ENCODE results near the gene PCDHAC2.

PCDHAC2 gene

GRCh38 chr5:140969880-140970279, 3.6 kb downstream of the PCDHAC2 start:
- Histone ChIP-seq H3K4me2 (ENCODE audit: low read depth, low read length) (no peak overlapping the region), H3K27ac (ENCODE audit: low read length) (no peak overlapping the region), H3K9me2 (replicated peaks; ENCODE audit: insufficient read depth, low read length) (no peaks in the 10 kb centered on the region), H3K36me3 (replicated peaks; ENCODE audit: insufficient read depth, low read length) (no peaks in the 10 kb centered on the region), H2AFZ (ENCODE audit: low read length) (no peak overlapping the region), H3K27me3 (replicated peaks; ENCODE audit: insufficient read depth, low read length) (no peaks in the 10 kb centered on the region), H4K20me1 (ENCODE audit: insufficient read depth, low read length) (no peaks in the 10 kb centered on the region), H3K9ac (ENCODE audit: low read length) (no peak overlapping the region), H3K79me2 (ENCODE audit: low read length) (no peaks in the 10 kb centered on the region), H3K4me3 (ENCODE audit: low read length) (no peak overlapping the region), H3K9me3 (replicated peaks; ENCODE audit: insufficient read depth, low read length) (no peaks in the 10 kb centered on the region), H3K4me1 (ENCODE audit: low read length) (no peaks in the 10 kb centered on the region), H3F3A (ENCODE audit: insufficient read depth, low read length) (no peaks in the 10 kb centered on the region)
- no peak for TF ChIP-seq CTCF (IDR thresholded peaks at IDR 0.05; ENCODE audit: low read length)
- no peak for TF ChIP-seq EZH2 (optimal IDR thresholded peaks at IDR 0.05; ENCODE audit: low read depth, low read length)
- TF ChIP-seq EZH2phosphoT487 (IDR thresholded peaks at IDR 0.05; ENCODE audit: low read length) = no peak
- DNase-seq = no peak

- no peaks in the 10 kb centered on the region for H3K9me3 ChIP-seq (replicated peaks; ENCODE audit: insufficient read depth, low read length)
- no peaks in the 10 kb centered on the region for H3F3A ChIP-seq (ENCODE audit: insufficient read depth, low read length)
- no peak overlapping the region for H3K9ac ChIP-seq (ENCODE audit: low read length)
- H2AFZ ChIP-seq (ENCODE audit: low read length) = no peak overlapping the region
- H4K20me1 ChIP-seq (ENCODE audit: insufficient read depth, low read length) = no peaks in the 10 kb centered on the region
- no peaks in the 10 kb centered on the region for H3K36me3 ChIP-seq (replicated peaks; ENCODE audit: insufficient read depth, low read length)
- TF ChIP-seq EZH2 (optimal IDR thresholded peaks at IDR 0.05; ENCODE audit: low read depth, low read length) (no peak), EZH2phosphoT487 (IDR thresholded peaks at IDR 0.05; ENCODE audit: low read length) (no peak), CTCF (IDR thresholded peaks at IDR 0.05; ENCODE audit: low read length) (no peak)
- no peaks in the 10 kb centered on the region for H3K79me2 ChIP-seq (ENCODE audit: low read length)
- no peak overlapping the region for H3K4me3 ChIP-seq (ENCODE audit: low read length)
- H3K9me2 ChIP-seq (replicated peaks; ENCODE audit: insufficient read depth, low read length) = no peaks in the 10 kb centered on the region
- H3K27ac ChIP-seq (ENCODE audit: low read length) = no peak overlapping the region
- H3K27me3 ChIP-seq (replicated peaks; ENCODE audit: insufficient read depth, low read length) = no peaks in the 10 kb centered on the region
- H3K4me1 ChIP-seq (ENCODE audit: low read length) = no peaks in the 10 kb centered on the region
- no peak overlapping the region for H3K4me2 ChIP-seq (ENCODE audit: low read depth, low read length)
- DNase-seq = no peak
Measured at GRCh38 chr5:140973550-140973949, 7.3 kb downstream of the PCDHAC2 start.

GRCh38 chr5:140977003-140977402, 10.7 kb downstream of the PCDHAC2 start:
- Histone ChIP-seq H3F3A (ENCODE audit: insufficient read depth, low read length) (no peaks in the 10 kb centered on the region), H3K36me3 (replicated peaks; ENCODE audit: insufficient read depth, low read length) (no peaks in the 10 kb centered on the region), H3K4me3 (ENCODE audit: low read length) (no peak overlapping the region), H3K9ac (ENCODE audit: low read length) (no peak overlapping the region), H3K27me3 (replicated peaks; ENCODE audit: insufficient read depth, low read length) (no peaks in the 10 kb centered on the region), H4K20me1 (ENCODE audit: insufficient read depth, low read length) (no peaks in the 10 kb centered on the region), H3K9me2 (replicated peaks; ENCODE audit: insufficient read depth, low read length) (no peaks in the 10 kb centered on the region), H3K4me1 (ENCODE audit: low read length) (no peaks in the 10 kb centered on the region), H3K9me3 (replicated peaks; ENCODE audit: insufficient read depth, low read length) (no peaks in the 10 kb centered on the region), H3K79me2 (ENCODE audit: low read length) (no peaks in the 10 kb centered on the region), H3K4me2 (ENCODE audit: low read depth, low read length) (no peak overlapping the region), H3K27ac (ENCODE audit: low read length) (no peak overlapping the region), H2AFZ (ENCODE audit: low read length) (no peak overlapping the region)
- no peak for TF ChIP-seq CTCF (IDR thresholded peaks at IDR 0.05; ENCODE audit: low read length)
- no peak for TF ChIP-seq EZH2phosphoT487 (IDR thresholded peaks at IDR 0.05; ENCODE audit: low read length)
- TF ChIP-seq EZH2 (optimal IDR thresholded peaks at IDR 0.05; ENCODE audit: low read depth, low read length) = no peak
- DNase-seq = no peak

Data from MM.1S (cell line).